A549 (cell line): ENCODE results near the gene JAM3. TPM values are rescaled to one million over a fixed set of nuclear protein-coding genes. Genes with fewer than 3 reads are reported as not detected.

Experiments
- ATAC-seq, 2 experiments: fragments of 200-7000 bp in 1 of 2; fragments of >200 bp in 1 of 2; cut with Nextera tagmentation in 1 of 2; cut with Tn5 transposase in 1 of 2; 3 replicates each; pipeline versions ENCODE4 v1.8.0 to v1.9.1; 2018 to 2020; ENCODE audit warnings: mild to moderate bottlenecking in 1 of 2, moderate library complexity in 1 of 2
- CTCF ChIA-PET: fragments of 300-600 bp; sonication (Branson Sonifier 250); formaldehyde crosslinking; extraction: SDS; loops from one replicate; lab custom pipeline; 2021; ENCODE audit warnings: antibody characterized with exemption, inconsistent platforms; lab: Yijun Ruan, JAX
- POLR2A ChIA-PET: fragments of 350-600 bp; formaldehyde crosslinking; extraction: SDS; loops from one replicate; lab custom pipeline; 2021; ENCODE audit warnings: antibody characterized with exemption, inconsistent platforms; lab: Yijun Ruan, JAX
- DNase-seq, 2 experiments: peaks; one replicate each; pipeline versions ENCODE4 v3.0.0 to v3.0.0-alpha.2; 2011 to 2016; ENCODE audit warnings: low read depth in 1 of 2, low spot score in 1 of 2
- FAIRE-seq: peaks from 2 replicates; lab custom pipeline; 2011; peaks lifted over from hg19 to GRCh38; lab: Jason Lieb, UNC
- H3K27ac ChIP-seq, 2 experiments: fragments of >200 bp; sonication (Bioruptor Twin); formaldehyde crosslinking; 3 replicates each; pipeline ENCODE4 v1.5.1; 2016 to 2017
- H3K4me1 ChIP-seq: fragments of >200 bp; sonication (Bioruptor Twin); formaldehyde crosslinking; 3 replicates; pipeline ENCODE4 v1.6.1; 2016
- H3K4me2 ChIP-seq: fragments of >200 bp; sonication (Bioruptor Twin); formaldehyde crosslinking; 3 replicates; pipeline ENCODE4 v1.6.1; 2016
- H3K4me3 ChIP-seq: fragments of >200 bp; sonication (Bioruptor Twin); formaldehyde crosslinking; 3 replicates; pipeline ENCODE4 v1.5.1; 2016
- H3K9me3 ChIP-seq: fragments of >200 bp; sonication (Bioruptor Twin); formaldehyde crosslinking; 3 replicates; pipeline ENCODE4 v1.6.1; 2016
- BHLHE40 ChIP-seq: IDR thresholded peaks from 2 replicates; pipeline ENCODE4 v1.6.1; 2012; ENCODE audit warnings: low read depth, low read length, inconsistent platforms
- CBX8 ChIP-seq: fragments of 200-600 bp; sonication (generic); IDR thresholded peaks from 2 replicates; pipeline ENCODE4 v1.6.1; 2016
- CEBPB ChIP-seq, 2 experiments: fragments of >200 bp in 1 of 2; sonication (Bioruptor Twin) in 1 of 2; formaldehyde crosslinking in 1 of 2; IDR thresholded peaks; 2 replicates each; pipeline ENCODE4 v1.6.1; 2012 to 2016
- CHD2 ChIP-seq: fragments of 150-350 bp; IDR thresholded peaks from 2 replicates; pipeline ENCODE4 v1.6.1; 2014; ENCODE audit warnings: low read length; ENCODE audit not compliant: partially characterized antibody
- EHF ChIP-seq: fragments of 250-450 bp; sonication (Bioruptor Pico); IDR thresholded peaks from 2 replicates; pipeline ENCODE4 v1.5.0; 2020; ENCODE audit warnings: mild to moderate bottlenecking
- ESRRA ChIP-seq: fragments of 150-350 bp; IDR thresholded peaks from 2 replicates; pipeline ENCODE4 v1.6.1; 2014; ENCODE audit warnings: mild to moderate bottlenecking, low read length, borderline replicate concordance
- FOSB ChIP-seq: fragments of 250-450 bp; sonication (Bioruptor Pico); IDR thresholded peaks from 2 replicates; pipeline ENCODE4 v1.5.0; 2020; ENCODE audit warnings: mild to moderate bottlenecking, moderate library complexity
- FOXS1 ChIP-seq: fragments of 250-450 bp; sonication (Bioruptor Pico); IDR thresholded peaks from 2 replicates; pipeline ENCODE4 v1.5.0; 2020; ENCODE audit warnings: mild to moderate bottlenecking, moderate library complexity
- HEYL ChIP-seq: fragments of 250-450 bp; sonication (Bioruptor Pico); IDR thresholded peaks from 2 replicates; pipeline ENCODE4 v1.8.0; 2021; ENCODE audit warnings: mild to moderate bottlenecking, moderate library complexity
- HOXA7 ChIP-seq: fragments of 250-450 bp; sonication (Bioruptor Pico); IDR thresholded peaks from 2 replicates; pipeline ENCODE4 v1.5.0; 2020; ENCODE audit warnings: mild to moderate bottlenecking, moderate library complexity
- HOXB5 ChIP-seq: fragments of 250-450 bp; sonication (Bioruptor Pico); IDR thresholded peaks from 2 replicates; pipeline ENCODE4 v1.5.0; 2020; ENCODE audit warnings: mild to moderate bottlenecking, moderate library complexity
- MAFK ChIP-seq: fragments of 450-650 bp; IDR thresholded peaks from 2 replicates; pipeline ENCODE4 v1.6.1; 2014; ENCODE audit not compliant: partially characterized antibody
- PHF8 ChIP-seq: fragments of 200-600 bp; sonication (generic); IDR thresholded peaks from 2 replicates; pipeline ENCODE4 v1.6.1; 2016; ENCODE audit warnings: low read depth, mild to moderate bottlenecking, antibody characterized with exemption, moderate library complexity, borderline replicate concordance
- POLR2AphosphoS2 ChIP-seq: conservative IDR thresholded peaks from 2 replicates; pipeline ENCODE4 v1.6.1; 2012; ENCODE audit warnings: low read length, improper control_type of control experiment, inconsistent platforms
- RARB ChIP-seq: fragments of 250-450 bp; sonication (Bioruptor Pico); IDR thresholded peaks from 2 replicates; pipeline ENCODE4 v1.8.0; 2021; ENCODE audit warnings: mild to moderate bottlenecking, moderate library complexity
- RNF2 ChIP-seq: fragments of 200-600 bp; sonication (generic); IDR thresholded peaks from 2 replicates; pipeline ENCODE4 v1.6.1; 2016; ENCODE audit warnings: low read depth, mild to moderate bottlenecking, antibody characterized with exemption, moderate library complexity, borderline replicate concordance
- ZSCAN20 ChIP-seq: fragments of 250-450 bp; sonication (Bioruptor Pico); IDR thresholded peaks from 2 replicates; pipeline ENCODE4 v1.8.0; 2022; ENCODE audit warnings: mild to moderate bottlenecking, moderate library complexity
- WGBS: methylation state at CpG from one replicate; pipeline ENCODE4 v1.1.6; 2017; ENCODE audit errors: missing lambda C conversion rate; 5-methylcytosine and 5-hydroxymethylcytosine counted together
- polyA plus RNA-seq, 4 experiments: library from polyadenylated mRNA; depleted of rRNA in 3 of 4; stranded (reverse); fragments of >200 nt; fragmentation: RNase III in 1 of 4; extraction: RNeasy Plus Mini Kit Qiagen cat#74134 plus additional on column Dnase treatment in 1 of 4; gene quantifications; 2 replicates in 3 of 4; 3 replicates in 1 of 4; pipeline ENCODE4 v1.2.3, GENCODE V29; 2011 to 2017
- TF ChIP-seq, protein P1 (sequence below): fragments of 150-350 bp; IDR thresholded peaks from 2 replicates; pipeline ENCODE4 v1.6.1; 2014; ENCODE audit warnings: low read depth, mild to moderate bottlenecking, low read length
- TF ChIP-seq, protein P2 (sequence below): fragments of >200 bp; sonication (Bioruptor Twin); formaldehyde crosslinking; IDR thresholded peaks from 2 replicates; pipeline ENCODE4 v1.6.1; 2016
- TF ChIP-seq, protein P3 (sequence below): fragments of 250-450 bp; sonication (Bioruptor Pico); IDR thresholded peaks from 2 replicates; pipeline ENCODE4 v1.5.0; 2021; ENCODE audit warnings: mild to moderate bottlenecking, moderate library complexity, borderline replicate concordance
- TF ChIP-seq, protein P4 (sequence below): fragments of >200 bp; sonication (Bioruptor Twin); formaldehyde crosslinking; IDR thresholded peaks from 3 replicates; pipeline ENCODE4 v1.5.1; 2016
- TF ChIP-seq, protein P5 (sequence below): IDR thresholded peaks from 2 replicates; pipeline ENCODE4 v1.6.1; 2012

Gene JAM3
- polyA plus RNA-seq, 2 of the 4 experiments (the other 2 are of a cell fraction): 4.0 to 5.2 TPM

DNA sequence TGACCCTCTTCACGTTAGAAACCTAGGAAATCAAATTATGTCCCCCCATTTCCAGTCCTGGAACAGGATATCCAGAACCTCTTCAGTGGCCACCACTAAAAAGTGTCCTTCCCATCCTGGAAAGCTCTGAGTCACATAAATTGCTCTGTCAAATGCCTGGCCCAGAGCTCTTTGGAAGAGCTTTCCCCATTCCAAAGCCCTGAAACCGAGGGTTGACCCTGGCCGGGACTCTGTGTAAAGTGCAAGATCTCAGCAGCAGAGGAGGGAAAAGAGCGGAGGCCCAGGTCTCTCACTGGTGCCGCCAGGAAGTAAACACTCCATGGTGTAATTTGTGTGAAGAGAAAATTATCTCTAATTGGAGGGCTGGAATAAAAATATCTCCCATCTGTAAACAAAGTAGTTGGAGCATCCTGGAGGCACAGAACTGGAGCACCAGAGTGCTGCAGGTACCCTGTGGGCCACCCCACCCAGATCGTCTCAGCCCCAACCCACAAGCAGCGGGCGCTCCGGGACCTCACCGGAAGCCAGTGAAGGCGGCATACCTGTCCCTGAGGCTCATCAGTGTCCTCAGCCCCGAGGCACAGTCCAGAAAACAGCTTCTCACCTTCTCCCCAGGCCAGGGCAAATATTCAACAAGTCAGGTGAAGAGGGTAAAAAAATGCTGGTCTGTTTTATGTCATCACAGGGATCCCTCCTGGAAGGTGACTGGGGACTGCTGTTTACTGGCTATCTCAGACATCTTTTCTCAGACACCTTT is 4.7 kb upstream of the JAM3 start (continued):
- TF ChIP-seq FOXS1 (CRISPR knock-in tag) (no peak), ZSCAN20 (CRISPR knock-in tag) (no peak), FOSB (CRISPR knock-in tag) (no peak), POLR2AphosphoS2 (no peak), ESRRA (no peak), CEBPB (IDR thresholded peaks at IDR 0.05) (no peak)
- TF ChIP-seq, protein P1, sequence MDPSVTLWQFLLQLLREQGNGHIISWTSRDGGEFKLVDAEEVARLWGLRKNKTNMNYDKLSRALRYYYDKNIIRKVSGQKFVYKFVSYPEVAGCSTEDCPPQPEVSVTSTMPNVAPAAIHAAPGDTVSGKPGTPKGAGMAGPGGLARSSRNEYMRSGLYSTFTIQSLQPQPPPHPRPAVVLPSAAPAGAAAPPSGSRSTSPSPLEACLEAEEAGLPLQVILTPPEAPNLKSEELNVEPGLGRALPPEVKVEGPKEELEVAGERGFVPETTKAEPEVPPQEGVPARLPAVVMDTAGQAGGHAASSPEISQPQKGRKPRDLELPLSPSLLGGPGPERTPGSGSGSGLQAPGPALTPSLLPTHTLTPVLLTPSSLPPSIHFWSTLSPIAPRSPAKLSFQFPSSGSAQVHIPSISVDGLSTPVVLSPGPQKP: no peak
- TF ChIP-seq, all 56 proteins: peak for 0

DNA sequence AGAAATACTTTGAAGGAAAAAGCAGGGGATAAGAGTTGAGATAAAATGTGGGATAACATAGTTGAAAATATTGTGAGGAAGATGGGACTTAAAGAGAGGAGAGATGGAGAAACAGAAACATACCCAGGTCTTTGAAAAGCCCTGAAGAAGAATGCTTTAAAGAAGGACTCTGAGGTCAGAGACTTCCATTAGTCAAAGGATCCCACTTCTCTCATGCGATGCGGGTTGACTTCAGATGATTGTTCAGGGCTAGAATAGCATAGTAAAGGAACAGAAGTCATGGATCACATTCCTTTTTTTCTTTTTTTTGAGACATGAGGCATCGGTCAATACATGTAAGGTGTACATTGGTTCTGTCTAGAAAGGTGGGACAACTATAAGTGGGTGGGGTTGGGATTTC is 3.5 kb upstream of the JAM3 start:
- FAIRE-seq: no peak

More for the DNA sequence above, 3.5 kb upstream of the JAM3 start:
- Histone ChIP-seq H3K4me2 (no peak overlapping the region), H3K4me3 (no peak overlapping the region), H3K27ac (no peak overlapping the region), H3K4me1 (no peaks in the 10 kb centered on the region), H3K9me3 (no peaks in the 10 kb centered on the region)
- TF ChIP-seq RARB (no peak), HEYL (CRISPR knock-in tag) (no peak), PHF8 (no peak), CBX8 (no peak), RNF2 (no peak), HOXB5 (CRISPR knock-in tag) (no peak), BHLHE40 (no peak), HOXA7 (CRISPR knock-in tag) (no peak), CHD2 (no peak), MAFK (no peak), EHF (CRISPR knock-in tag) (no peak)
- TF ChIP-seq, protein P2, sequence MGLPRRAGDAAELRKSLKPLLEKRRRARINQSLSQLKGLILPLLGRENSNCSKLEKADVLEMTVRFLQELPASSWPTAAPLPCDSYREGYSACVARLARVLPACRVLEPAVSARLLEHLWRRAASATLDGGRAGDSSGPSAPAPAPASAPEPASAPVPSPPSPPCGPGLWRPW: no peak
- TF ChIP-seq, protein P3, sequence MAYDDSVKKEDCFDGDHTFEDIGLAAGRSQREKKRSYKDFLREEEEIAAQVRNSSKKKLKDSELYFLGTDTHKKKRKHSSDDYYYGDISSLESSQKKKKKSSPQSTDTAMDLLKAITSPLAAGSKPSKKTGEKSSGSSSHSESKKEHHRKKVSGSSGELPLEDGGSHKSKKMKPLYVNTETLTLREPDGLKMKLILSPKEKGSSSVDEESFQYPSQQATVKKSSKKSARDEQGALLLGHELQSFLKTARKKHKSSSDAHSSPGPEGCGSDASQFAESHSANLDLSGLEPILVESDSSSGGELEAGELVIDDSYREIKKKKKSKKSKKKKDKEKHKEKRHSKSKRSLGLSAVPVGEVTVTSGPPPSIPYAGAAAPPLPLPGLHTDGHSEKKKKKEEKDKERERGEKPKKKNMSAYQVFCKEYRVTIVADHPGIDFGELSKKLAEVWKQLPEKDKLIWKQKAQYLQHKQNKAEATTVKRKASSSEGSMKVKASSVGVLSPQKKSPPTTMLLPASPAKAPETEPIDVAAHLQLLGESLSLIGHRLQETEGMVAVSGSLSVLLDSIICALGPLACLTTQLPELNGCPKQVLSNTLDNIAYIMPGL: no peak
- TF ChIP-seq, protein P4, sequence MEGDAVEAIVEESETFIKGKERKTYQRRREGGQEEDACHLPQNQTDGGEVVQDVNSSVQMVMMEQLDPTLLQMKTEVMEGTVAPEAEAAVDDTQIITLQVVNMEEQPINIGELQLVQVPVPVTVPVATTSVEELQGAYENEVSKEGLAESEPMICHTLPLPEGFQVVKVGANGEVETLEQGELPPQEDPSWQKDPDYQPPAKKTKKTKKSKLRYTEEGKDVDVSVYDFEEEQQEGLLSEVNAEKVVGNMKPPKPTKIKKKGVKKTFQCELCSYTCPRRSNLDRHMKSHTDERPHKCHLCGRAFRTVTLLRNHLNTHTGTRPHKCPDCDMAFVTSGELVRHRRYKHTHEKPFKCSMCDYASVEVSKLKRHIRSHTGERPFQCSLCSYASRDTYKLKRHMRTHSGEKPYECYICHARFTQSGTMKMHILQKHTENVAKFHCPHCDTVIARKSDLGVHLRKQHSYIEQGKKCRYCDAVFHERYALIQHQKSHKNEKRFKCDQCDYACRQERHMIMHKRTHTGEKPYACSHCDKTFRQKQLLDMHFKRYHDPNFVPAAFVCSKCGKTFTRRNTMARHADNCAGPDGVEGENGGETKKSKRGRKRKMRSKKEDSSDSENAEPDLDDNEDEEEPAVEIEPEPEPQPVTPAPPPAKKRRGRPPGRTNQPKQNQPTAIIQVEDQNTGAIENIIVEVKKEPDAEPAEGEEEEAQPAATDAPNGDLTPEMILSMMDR: no peak
- TF ChIP-seq, protein P5, sequence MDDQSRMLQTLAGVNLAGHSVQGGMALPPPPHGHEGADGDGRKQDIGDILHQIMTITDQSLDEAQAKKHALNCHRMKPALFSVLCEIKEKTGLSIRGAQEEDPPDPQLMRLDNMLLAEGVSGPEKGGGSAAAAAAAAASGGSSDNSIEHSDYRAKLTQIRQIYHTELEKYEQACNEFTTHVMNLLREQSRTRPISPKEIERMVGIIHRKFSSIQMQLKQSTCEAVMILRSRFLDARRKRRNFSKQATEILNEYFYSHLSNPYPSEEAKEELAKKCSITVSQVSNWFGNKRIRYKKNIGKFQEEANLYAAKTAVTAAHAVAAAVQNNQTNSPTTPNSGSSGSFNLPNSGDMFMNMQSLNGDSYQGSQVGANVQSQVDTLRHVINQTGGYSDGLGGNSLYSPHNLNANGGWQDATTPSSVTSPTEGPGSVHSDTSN: no peak
- no peak for ATAC-seq
- POLR2A ChIA-PET: no interaction called here
- CTCF ChIA-PET: no interaction called here
- no peak for DNase-seq
- WGBS: 86% methylated on average over 3 of the region's 3 CpGs
